H1 (cell line): ENCODE measurements around the gene MRPL36. TPM values are rescaled to one million over a fixed set of nuclear protein-coding genes. Genes with fewer than 3 reads are reported as not detected.

Experiments used
- CTCF ChIA-PET: fragments of 300-600 bp; sonication (Branson Sonifier 250); formaldehyde crosslinking; loops from one replicate; lab custom pipeline; 2021; ENCODE audit not compliant: partially characterized antibody; lab: Charles Lee
- POLR2A ChIA-PET: fragments of 300-600 bp; sonication (Branson Sonifier 250); formaldehyde crosslinking; loops from one replicate; lab custom pipeline; 2021; ENCODE audit warnings: inconsistent platforms; ENCODE audit not compliant: partially characterized antibody; lab: Charles Lee
- DNase-seq, 2 experiments: peaks; one replicate each; pipeline versions ENCODE4 v3.0.0 to v3.0.0-alpha.2; 2010 to 2022; ENCODE audit warnings: low spot score in 2 of 2, low read depth in 1 of 2, mixed read lengths in 1 of 2
- FAIRE-seq: peaks from 2 replicates; lab custom pipeline; 2011; peaks lifted over from hg19 to GRCh38; lab: Jason Lieb, UNC
- H2AFZ ChIP-seq: 2 replicates; pipeline ENCODE4 v1.8.1; 2012; ENCODE audit warnings: low read length, inconsistent platforms
- H2AK5ac ChIP-seq: 2 replicates; pipeline ENCODE4 v1.6.1; 2013; ENCODE audit warnings: low read depth, low read length
- H2BK120ac ChIP-seq: replicated peaks from 2 replicates; pipeline ENCODE3; 2013; ENCODE audit warnings: low read depth, low read length, inconsistent platforms
- H2BK12ac ChIP-seq: 2 replicates; pipeline ENCODE4 v1.6.1; 2013; ENCODE audit warnings: low read depth, low read length
- H2BK15ac ChIP-seq: 2 replicates; pipeline ENCODE4 v1.6.1; 2013; ENCODE audit warnings: low read length
- H2BK20ac ChIP-seq: 2 replicates; pipeline ENCODE4 v1.6.1; 2013; ENCODE audit warnings: low read length
- H2BK5ac ChIP-seq: 2 replicates; pipeline ENCODE4 v1.6.1; 2013; ENCODE audit warnings: low read depth, low read length
- H3K14ac ChIP-seq: 2 replicates; pipeline ENCODE4 v1.6.1; 2013; ENCODE audit warnings: inconsistent platforms; ENCODE audit not compliant: insufficient read length
- H3K18ac ChIP-seq: 2 replicates; pipeline ENCODE4 v1.6.1; 2013; ENCODE audit warnings: low read length; ENCODE audit errors: extremely low read depth
- H3K23ac ChIP-seq: 2 replicates; pipeline ENCODE4 v1.6.1; 2013; ENCODE audit warnings: inconsistent platforms; ENCODE audit not compliant: insufficient read length
- H3K23me2 ChIP-seq: 2 replicates; pipeline ENCODE4 v1.6.1; 2013; ENCODE audit warnings: low read depth, low read length
- H3K27ac ChIP-seq: 2 replicates; pipeline ENCODE4 v1.6.1; 2011; ENCODE audit warnings: low read depth, low read length, inconsistent platforms
- H3K27me3 ChIP-seq, 4 experiments: replicated peaks in 1 of 4; 1 replicate in 1 of 4; 2 replicates in 3 of 4; pipeline versions ENCODE4 v1.6.1 to v1.8.1; 2011 to 2013; ENCODE audit warnings: low read length in 3 of 4, mild to moderate bottlenecking in 3 of 4, inconsistent platforms in 2 of 4, mixed read lengths in 2 of 4, moderate library complexity in 1 of 4; ENCODE audit not compliant: control insufficient read depth in 3 of 4, insufficient read depth in 3 of 4; ENCODE audit errors: extremely low read depth in 1 of 4
- H3K36me3 ChIP-seq, 4 experiments: 2 replicates each; pipeline versions ENCODE4 v1.6.1 to v1.8.1; 2011 to 2013; ENCODE audit warnings: mild to moderate bottlenecking in 4 of 4, low read length in 3 of 4, moderate library complexity in 2 of 4, control low read depth in 1 of 4, inconsistent platforms in 1 of 4; ENCODE audit not compliant: insufficient read depth in 4 of 4, control insufficient read depth in 2 of 4
- H3K4ac ChIP-seq: replicated peaks from 2 replicates; pipeline ENCODE3; 2013; ENCODE audit warnings: low read length, low read depth, mixed read lengths, inconsistent platforms; ENCODE audit not compliant: insufficient read length
- H3K4me1 ChIP-seq, 4 experiments: replicated peaks in 1 of 4; 1 replicate in 1 of 4; 2 replicates in 3 of 4; pipeline versions ENCODE4 v1.6.1 to v1.8.1; 2011 to 2013; ENCODE audit warnings: low read length in 3 of 4, inconsistent platforms in 2 of 4, mixed read lengths in 1 of 4; ENCODE audit not compliant: insufficient read depth in 4 of 4, control insufficient read depth in 3 of 4
- H3K4me2 ChIP-seq, 2 experiments: 2 replicates each; pipeline versions ENCODE4 v1.6.1 to v1.8.1; 2011 to 2013; ENCODE audit warnings: low read depth in 2 of 2, low read length in 2 of 2, control low read depth in 1 of 2, inconsistent platforms in 1 of 2, mild to moderate bottlenecking in 1 of 2; ENCODE audit not compliant: insufficient read depth in 1 of 2
- H3K4me3 ChIP-seq, 4 experiments: fragments of 200-600, 300-600 bp in 1 of 4; sonication (generic), shearing (Covaris generic), sonication (Bioruptor Twin) in 1 of 4; 2 replicates each; pipeline versions ENCODE4 v1.5.1 to v1.8.1; 2011 to 2016; ENCODE audit warnings: low read length in 4 of 4, low read depth in 3 of 4, control low read depth in 2 of 4, inconsistent platforms in 2 of 4, mild to moderate bottlenecking in 2 of 4, mixed read lengths in 1 of 4, moderate library complexity in 1 of 4; ENCODE audit not compliant: insufficient read depth in 2 of 4; ENCODE audit errors: extremely low read depth in 1 of 4
- H3K56ac ChIP-seq: replicated peaks from 2 replicates; pipeline ENCODE3; 2013; ENCODE audit warnings: low read depth, mild to moderate bottlenecking, mixed read lengths, low read length, inconsistent platforms; ENCODE audit not compliant: insufficient read length
- H3K79me1 ChIP-seq: 2 replicates; pipeline ENCODE4 v1.6.1; 2013; ENCODE audit warnings: low read depth, low read length, control low read depth
- H3K79me2 ChIP-seq, 2 experiments: 2 replicates each; pipeline versions ENCODE4 v1.6.1 to v1.8.1; 2012 to 2013; ENCODE audit warnings: low read length in 2 of 2, mild to moderate bottlenecking in 2 of 2, inconsistent platforms in 1 of 2; ENCODE audit not compliant: insufficient read depth in 2 of 2, control insufficient read depth in 1 of 2
- H3K9ac ChIP-seq, 4 experiments: replicated peaks in 1 of 4; 1 replicate in 1 of 4; 2 replicates in 3 of 4; pipeline versions ENCODE4 v1.6.1 to v1.8.1; 2011 to 2013; ENCODE audit warnings: low read depth in 3 of 4, low read length in 3 of 4, control low read depth in 2 of 4, mild to moderate bottlenecking in 2 of 4, moderate library complexity in 2 of 4, inconsistent platforms in 1 of 4; ENCODE audit errors: extremely low read depth in 1 of 4
- H3K9me3 ChIP-seq, 2 experiments: 2 replicates each; pipeline versions ENCODE4 v1.6.1 to v1.8.1; 2012 to 2013; ENCODE audit warnings: mild to moderate bottlenecking in 2 of 2, moderate library complexity in 2 of 2, control low read depth in 1 of 2, inconsistent platforms in 1 of 2, low read depth in 1 of 2, low read length in 1 of 2, mixed read lengths in 1 of 2; ENCODE audit not compliant: insufficient read depth in 2 of 2
- H4K20me1 ChIP-seq, 2 experiments: replicated peaks in 1 of 2; 2 replicates each; pipeline versions ENCODE3 to v1.8.1; 2011 to 2013; ENCODE audit warnings: inconsistent platforms in 2 of 2, low read length in 2 of 2, mild to moderate bottlenecking in 1 of 2; ENCODE audit not compliant: insufficient read depth in 2 of 2, control insufficient read depth in 1 of 2
- H4K5ac ChIP-seq: 2 replicates; pipeline ENCODE4 v1.6.1; 2013; ENCODE audit warnings: low read length, low read depth, mixed read lengths, inconsistent platforms; ENCODE audit not compliant: insufficient read length
- H4K8ac ChIP-seq: 2 replicates; pipeline ENCODE4 v1.8.0; 2013; ENCODE audit warnings: mild to moderate bottlenecking, moderate library complexity, low read length, inconsistent platforms; ENCODE audit not compliant: insufficient read depth; ENCODE audit errors: extremely low read depth
- H4K91ac ChIP-seq: replicated peaks from 2 replicates; pipeline ENCODE3; 2013; ENCODE audit warnings: low read length, mixed read lengths, inconsistent platforms; ENCODE audit not compliant: insufficient read length
- CEBPB ChIP-seq: IDR thresholded peaks from 2 replicates; pipeline ENCODE4 v1.6.1; 2012; ENCODE audit warnings: low read depth, low read length
- JUN ChIP-seq: IDR thresholded peaks from 2 replicates; pipeline ENCODE4 v1.6.1; 2011; ENCODE audit warnings: low read depth, mild to moderate bottlenecking, improper control_type of control experiment, low read length
- KDM1A ChIP-seq: fragments of 200-600, 300-600 bp; sonication (generic); IDR thresholded peaks from 2 replicates; pipeline ENCODE4 v1.7.1; 2016; ENCODE audit warnings: mild to moderate bottlenecking, low read length, borderline replicate concordance
- KDM5A ChIP-seq: fragments of 200-600 bp; IDR thresholded peaks from 2 replicates; pipeline ENCODE4 v1.7.1; 2012; ENCODE audit warnings: mild to moderate bottlenecking, low read length, inconsistent platforms, mixed read lengths
- NRF1 ChIP-seq: IDR thresholded peaks from 2 replicates; pipeline ENCODE4 v1.6.1; 2011; ENCODE audit warnings: mild to moderate bottlenecking, low read depth, low read length, improper control_type of control experiment
- PHF8 ChIP-seq: fragments of 200-600 bp; sonication (generic); conservative IDR thresholded peaks from 2 replicates; pipeline ENCODE4 v1.7.1; 2012; ENCODE audit warnings: low read depth, mild to moderate bottlenecking, inconsistent platforms, low read length, moderate library complexity
- RXRA ChIP-seq: IDR thresholded peaks from 2 replicates; pipeline ENCODE4 v1.6.1; 2011; ENCODE audit warnings: low read depth, mild to moderate bottlenecking, low read length, moderate library complexity; ENCODE audit not compliant: insufficient read depth
- SAP30 ChIP-seq: fragments of 300-600 bp; sonication (generic); IDR thresholded peaks from 2 replicates; pipeline ENCODE4 v1.7.1; 2012; ENCODE audit warnings: low read length, moderate library complexity, mild to moderate bottlenecking, inconsistent platforms; ENCODE audit not compliant: insufficient read depth, insufficient replicate concordance
- SIRT6 ChIP-seq: IDR thresholded peaks from one replicate; pipeline ENCODE4 v1.7.1; 2012; ENCODE audit warnings: low read length, inconsistent platforms
- WGBS, 2 experiments: shearing (Covaris generic) in 1 of 2; methylation state at CpG; one replicate each; pipeline versions ENCODE4 v1.1.6 to v1.1.7; 2013 to 2015; ENCODE audit warnings: low lambda C conversion rate in 2 of 2, mixed read lengths in 2 of 2, inconsistent platforms in 1 of 2, low coverage in 1 of 2, missing lambda C conversion rate in 1 of 2; ENCODE audit not compliant: insufficient replicate concordance in 2 of 2, insufficient coverage in 1 of 2, insufficient read length in 1 of 2; ENCODE audit errors: extremely low coverage in 1 of 2, missing lambda C conversion rate in 1 of 2; 5-methylcytosine and 5-hydroxymethylcytosine counted together
- polyA plus RNA-seq, 7 experiments: library from polyadenylated mRNA; depleted of rRNA in 3 of 7; stranded (reverse) in 5 of 7; unstranded in 2 of 7; fragments of >200 nt in 5 of 7; fragments of 200-250 nt in 2 of 7; gene quantifications; 1 replicate in 5 of 7; 2 replicates in 1 of 7; 4 replicates in 1 of 7; pipeline versions ENCODE4 v1.2.1 to v1.2.3, GENCODE V29; 2011 to 2013; ENCODE audit warnings: missing spikeins in 2 of 7, mixed read lengths in 2 of 7
- total RNA-seq: library from RNA; stranded (reverse); fragmentation: NEBNext Ultra II Directional; extraction: Animal tissue kit (Norgen Biotek cat#: 25700); gene quantifications from 2 replicates; pipeline ENCODE4 v1.2.1, GENCODE V29; 2021
- TF ChIP-seq, protein P1 (sequence below), 3 experiments: IDR thresholded peaks; 1 replicate in 2 of 3; 2 replicates in 1 of 3; pipeline versions ENCODE4 v1.5.1 to v1.6.1; 2011; ENCODE audit warnings: low read length in 3 of 3, mild to moderate bottlenecking in 3 of 3, inconsistent platforms in 2 of 3, low read depth in 1 of 3, moderate library complexity in 1 of 3; ENCODE audit not compliant: insufficient read depth in 1 of 3; ENCODE audit errors: control extremely low read depth in 1 of 3
- TF ChIP-seq, protein P2 (sequence below): IDR thresholded peaks from 2 replicates; pipeline ENCODE4 v1.6.1; 2011; ENCODE audit warnings: low read length, improper control_type of control experiment

The MRPL36 gene
- total and polyA plus RNA-seq, 2 of the 8 experiments (the other 6 are each of a cell fraction or from before 2014, with no cell fraction given): 56.3 to 81.5 TPM

DNA sequence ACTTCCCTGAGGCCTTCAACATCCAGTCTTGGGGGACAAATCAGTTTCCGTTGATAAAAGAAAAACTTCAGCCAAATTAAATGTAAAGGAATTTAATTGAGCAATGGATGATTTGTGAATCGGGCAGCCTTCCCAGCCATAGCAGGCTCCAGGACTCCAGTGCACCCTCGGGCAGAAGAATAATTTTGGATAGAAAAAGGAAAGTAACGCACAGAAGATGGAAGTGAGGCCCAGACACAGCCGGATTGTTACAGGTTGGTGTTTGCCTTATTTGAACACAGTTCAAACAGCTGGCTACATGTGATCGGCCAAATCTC, 19.1 kb downstream of the MRPL36 start:
- Histone ChIP-seq H3K4me1 (no peaks in the 10 kb centered on the region), H4K91ac (no peak overlapping the region), H3K4me2 (no peak overlapping the region), H3K56ac (no peak overlapping the region), H3K9ac (no peak overlapping the region), H3K4ac (no peak overlapping the region), H4K5ac (no peak overlapping the region), H3K9me3 (no peaks in the 10 kb centered on the region), H2AK5ac (no peak overlapping the region), H3K27ac (no peak overlapping the region), H2BK15ac (no peak overlapping the region), H3K18ac (no peak overlapping the region), H2BK120ac (no peak overlapping the region), H2BK20ac (no peak overlapping the region), H2AFZ (no peak overlapping the region), H2BK5ac (no peak overlapping the region), H3K23me2 (no peaks in the 10 kb centered on the region), H4K8ac (no peak overlapping the region), H2BK12ac (no peak overlapping the region), H3K79me1 (no peaks in the 10 kb centered on the region), H3K27me3 (no peaks in the 10 kb centered on the region), H3K14ac (no peak overlapping the region), H4K20me1 (peaks cover 0 to 3% of the 10 kb centered on the region in 2 experiments), H3K23ac (no peak overlapping the region), H3K4me3 (no peak overlapping the region), H3K36me3 (no peaks in the 10 kb centered on the region), H3K79me2 (no peaks in the 10 kb centered on the region)
- FAIRE-seq (no peak), DNase-seq (no peak)
- POLR2A ChIA-PET: no interaction called here
- 87% methylated on average over 6 of the region's 6 CpGs; no CpG with 5 or more reads in 1 of the 2 experiments for WGBS, 2 experiments
- CTCF ChIA-PET: interaction anchor here (1.1 kb wide), 1 partner anchor 17 kb away, joined by 3 read pairs; no protein-coding TSS in a partner anchor
- TF ChIP-seq JUN: no peak
- no peak for TF ChIP-seq SAP30
- TF ChIP-seq RXRA: no peak
- TF ChIP-seq SIRT6: no peak
- TF ChIP-seq KDM5A: no peak
- TF ChIP-seq CEBPB: no peak
- no peak for TF ChIP-seq NRF1
- TF ChIP-seq, protein P1, sequence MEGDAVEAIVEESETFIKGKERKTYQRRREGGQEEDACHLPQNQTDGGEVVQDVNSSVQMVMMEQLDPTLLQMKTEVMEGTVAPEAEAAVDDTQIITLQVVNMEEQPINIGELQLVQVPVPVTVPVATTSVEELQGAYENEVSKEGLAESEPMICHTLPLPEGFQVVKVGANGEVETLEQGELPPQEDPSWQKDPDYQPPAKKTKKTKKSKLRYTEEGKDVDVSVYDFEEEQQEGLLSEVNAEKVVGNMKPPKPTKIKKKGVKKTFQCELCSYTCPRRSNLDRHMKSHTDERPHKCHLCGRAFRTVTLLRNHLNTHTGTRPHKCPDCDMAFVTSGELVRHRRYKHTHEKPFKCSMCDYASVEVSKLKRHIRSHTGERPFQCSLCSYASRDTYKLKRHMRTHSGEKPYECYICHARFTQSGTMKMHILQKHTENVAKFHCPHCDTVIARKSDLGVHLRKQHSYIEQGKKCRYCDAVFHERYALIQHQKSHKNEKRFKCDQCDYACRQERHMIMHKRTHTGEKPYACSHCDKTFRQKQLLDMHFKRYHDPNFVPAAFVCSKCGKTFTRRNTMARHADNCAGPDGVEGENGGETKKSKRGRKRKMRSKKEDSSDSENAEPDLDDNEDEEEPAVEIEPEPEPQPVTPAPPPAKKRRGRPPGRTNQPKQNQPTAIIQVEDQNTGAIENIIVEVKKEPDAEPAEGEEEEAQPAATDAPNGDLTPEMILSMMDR (IDR thresholded peaks at IDR 0.05; ENCODE audit: control extremely low read depth in 1 of 3, insufficient read depth in 1 of 3, low read depth in 1 of 3, low read length in 3 of 3): no peak
- TF ChIP-seq KDM1A: no peak
- TF ChIP-seq, protein P2, sequence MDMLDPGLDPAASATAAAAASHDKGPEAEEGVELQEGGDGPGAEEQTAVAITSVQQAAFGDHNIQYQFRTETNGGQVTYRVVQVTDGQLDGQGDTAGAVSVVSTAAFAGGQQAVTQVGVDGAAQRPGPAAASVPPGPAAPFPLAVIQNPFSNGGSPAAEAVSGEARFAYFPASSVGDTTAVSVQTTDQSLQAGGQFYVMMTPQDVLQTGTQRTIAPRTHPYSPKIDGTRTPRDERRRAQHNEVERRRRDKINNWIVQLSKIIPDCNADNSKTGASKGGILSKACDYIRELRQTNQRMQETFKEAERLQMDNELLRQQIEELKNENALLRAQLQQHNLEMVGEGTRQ: no peak
- TF ChIP-seq PHF8: no peak
